GM18519 (cell line): Measurements from ENCODE around the gene TRAF3.
"Not testable (repeated sequence)": the region's sequence is repeated elsewhere in the genome, so short reads cannot be mapped to it uniquely, and the experiment has no call there.

Source experiments
- ATAC-seq: cut with Tn5 transposase; IDR thresholded peaks from one replicate; pipeline ENCODE4 v1.9.1; 2021; ENCODE audit warnings: mild to moderate bottlenecking, moderate library complexity; ENCODE audit not compliant: unreplicated experiment, low FRiP score

Gene TRAF3

GRCh38 chr14:102826161-102826560 lies 48.9 kb downstream of the TRAF3 start:
- ATAC-seq: no peak

GRCh38 chr14:102826751-102827675 lies 49.8 kb downstream of the TRAF3 start:
- no peak for ATAC-seq

GRCh38 chr14:102827716-102828115 lies 50.5 kb downstream of the TRAF3 start:
- no peak for ATAC-seq

DNA sequence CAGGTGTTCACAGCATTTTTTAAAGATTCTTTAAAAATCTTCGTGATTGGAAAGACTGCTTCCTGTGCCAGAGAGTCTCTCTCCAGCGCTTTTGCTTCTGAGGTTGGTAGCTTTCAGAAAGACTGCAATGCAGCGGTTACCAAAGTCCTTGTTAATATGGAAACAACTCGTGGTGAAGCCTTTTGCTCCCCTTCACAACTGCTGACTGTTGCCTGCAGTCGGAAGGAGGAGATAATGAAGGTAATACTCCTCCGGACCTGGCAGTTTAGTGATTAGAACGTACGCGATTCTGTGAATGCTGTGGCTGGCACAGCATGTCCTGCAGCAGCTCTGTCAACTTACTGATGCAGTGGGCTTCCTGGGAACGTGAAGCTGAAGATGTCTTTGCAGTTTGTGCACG lies 50.9 kb downstream of the TRAF3 start:
- ATAC-seq: no peak

- ATAC-seq: no peak
Measured at GRCh38 chr14:102829016-102829548, 51.8 kb downstream of the TRAF3 start.

- no peak for ATAC-seq
Measured at GRCh38 chr14:102830474-102831045, 53.3 kb downstream of the TRAF3 start.

DNA sequence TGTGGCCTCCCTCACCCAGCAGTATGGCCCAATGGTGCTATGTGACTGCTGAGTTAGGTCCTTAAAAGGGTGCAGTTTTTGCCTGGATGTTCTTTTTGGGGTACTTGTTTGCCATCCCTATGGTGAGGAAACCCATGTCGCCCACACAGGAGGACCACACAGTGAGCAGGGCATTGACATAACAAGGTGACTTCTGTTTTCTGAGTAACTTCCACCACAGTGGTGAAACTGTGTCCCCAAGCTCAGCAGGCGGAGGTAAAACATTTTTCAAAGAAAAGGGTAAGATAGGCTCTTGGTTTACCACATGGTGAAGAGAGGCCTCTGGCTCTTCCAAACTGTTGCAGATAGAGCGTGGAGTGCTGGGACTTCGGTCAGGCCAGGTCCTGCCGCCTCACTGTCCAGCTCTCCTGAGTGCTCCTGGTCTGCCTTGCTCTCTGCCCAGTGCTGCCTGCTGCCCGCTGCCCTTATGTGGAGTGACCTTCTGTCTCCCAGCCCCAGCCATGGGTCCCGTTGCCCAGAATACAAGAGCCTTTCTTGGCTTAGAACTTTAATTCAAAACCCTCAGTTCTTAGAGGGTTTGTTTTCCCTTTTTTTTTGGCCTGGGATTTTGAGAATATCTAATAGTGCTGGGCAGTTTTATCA lies 54.0 kb downstream of the TRAF3 start:
- no peak for ATAC-seq

GRCh38 chr14:102833341-102833740 lies 56.1 kb downstream of the TRAF3 start:
- ATAC-seq: no peak

DNA sequence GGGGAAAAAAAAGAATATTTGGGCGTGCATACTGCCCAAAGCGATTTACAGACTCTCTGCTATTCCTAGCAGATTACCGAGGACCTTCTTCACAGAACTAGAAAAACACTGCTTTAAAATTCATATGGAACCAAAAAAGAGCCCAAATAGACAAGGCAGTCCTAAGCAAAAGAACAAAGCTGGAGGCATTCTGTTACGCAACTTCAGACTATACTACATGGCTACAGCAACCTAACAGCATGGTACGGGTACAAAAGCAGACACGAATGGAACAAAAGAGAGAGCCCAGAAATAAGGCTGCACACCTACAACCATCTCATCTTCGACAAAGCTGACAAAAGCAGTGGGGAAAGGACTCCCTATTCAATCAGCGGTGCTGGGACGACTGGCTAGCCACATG lies 56.7 kb downstream of the TRAF3 start:
- no peak for ATAC-seq

DNA sequence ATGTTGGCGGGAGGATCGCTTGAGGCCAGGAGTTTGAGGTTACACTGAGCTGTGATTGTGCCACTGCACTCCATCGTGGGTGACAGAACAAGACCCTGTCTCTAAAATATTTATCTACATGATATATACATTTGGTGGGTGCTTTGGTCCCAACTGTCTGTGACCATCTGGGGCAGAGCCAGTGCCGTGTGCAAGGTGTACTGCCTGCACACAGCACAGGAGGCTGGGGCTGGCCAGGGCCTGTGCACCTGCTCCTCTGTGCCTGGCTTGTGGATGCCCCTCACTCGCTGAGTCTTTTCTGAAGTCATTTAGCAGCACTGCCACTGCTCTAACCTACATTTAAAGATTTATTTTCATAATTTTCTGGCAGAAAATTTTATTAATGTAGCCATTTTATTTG lies 58.7 kb downstream of the TRAF3 start:
- no peak for ATAC-seq

GRCh38 chr14:102837120-102837519 lies 59.9 kb downstream of the TRAF3 start:
- not testable (repeated sequence) for ATAC-seq

GRCh38 chr14:102838501-102838900 lies 61.3 kb downstream of the TRAF3 start:
- no peak for ATAC-seq

- ATAC-seq: no peak
Measured at GRCh38 chr14:102840115-102840514, 62.9 kb downstream of the TRAF3 start.

DNA sequence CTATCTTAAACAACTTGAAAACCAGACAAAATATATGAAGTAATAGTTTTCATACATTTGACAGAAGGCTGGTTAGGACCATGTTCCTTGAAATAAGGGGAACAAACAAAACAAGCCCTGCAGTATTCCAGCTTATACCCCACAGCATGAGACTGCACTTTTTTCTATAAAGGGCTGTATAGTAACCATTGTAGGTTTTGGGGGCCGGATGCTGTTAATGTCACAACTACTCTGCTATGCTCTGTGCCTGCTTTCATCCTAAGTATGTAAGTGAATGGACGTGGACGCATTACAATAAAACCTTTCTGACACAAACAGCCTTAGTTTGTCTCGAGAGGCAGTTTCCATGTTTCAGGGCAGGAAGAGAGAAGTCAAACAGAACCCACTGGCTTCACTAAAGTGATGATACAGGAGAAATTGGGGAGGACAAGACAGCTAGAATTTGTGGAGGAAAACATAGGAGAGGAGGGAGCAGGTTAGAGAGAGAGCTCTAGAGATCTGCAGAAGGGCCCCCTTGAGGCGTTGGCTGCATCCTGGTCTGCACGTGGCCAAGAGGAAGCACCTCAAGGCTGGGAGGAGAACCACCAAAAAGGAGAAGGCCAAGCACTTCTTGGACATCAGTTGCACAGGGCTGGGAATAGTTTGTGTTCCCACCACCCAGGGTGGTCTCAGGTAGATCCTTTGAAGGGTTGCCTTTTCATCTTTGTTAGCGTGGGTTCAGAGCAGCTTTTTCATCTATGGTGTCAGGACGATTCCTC lies 63.7 kb downstream of the TRAF3 start:
- ATAC-seq: no peak

DNA sequence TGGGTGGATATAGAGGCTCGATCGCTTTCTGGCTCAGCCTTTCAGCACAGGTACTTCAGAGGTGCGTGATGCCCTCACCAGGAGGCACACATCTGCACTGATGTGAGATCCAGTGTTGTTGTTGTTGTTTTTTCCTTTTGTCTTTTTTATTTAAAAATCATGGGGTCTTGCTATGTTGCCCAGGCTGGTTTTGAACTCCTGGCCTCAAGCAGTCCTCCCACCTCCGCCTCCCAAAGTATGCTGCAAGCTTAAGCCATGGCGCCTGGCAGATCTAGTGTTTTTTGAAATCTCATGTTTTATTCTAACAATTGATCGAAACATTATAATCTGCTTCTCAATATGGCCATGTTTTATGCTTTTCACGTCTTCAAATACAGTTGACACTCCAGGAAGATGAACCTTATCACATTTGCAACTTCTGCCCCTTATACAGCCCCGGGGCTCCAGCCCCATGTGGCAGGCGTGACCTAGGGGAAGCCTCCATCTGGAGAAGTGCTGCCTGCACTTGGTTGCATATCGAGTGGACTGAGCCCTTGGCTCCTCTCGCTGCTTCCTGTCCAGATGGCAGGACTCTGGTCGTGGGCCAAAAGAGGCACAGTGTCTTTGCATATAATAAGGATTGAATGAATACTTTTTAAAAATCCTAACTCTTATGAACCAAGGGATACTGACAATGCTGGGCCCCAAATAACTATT lies 71.7 kb downstream of the TRAF3 start:
- ATAC-seq: no peak

DNA sequence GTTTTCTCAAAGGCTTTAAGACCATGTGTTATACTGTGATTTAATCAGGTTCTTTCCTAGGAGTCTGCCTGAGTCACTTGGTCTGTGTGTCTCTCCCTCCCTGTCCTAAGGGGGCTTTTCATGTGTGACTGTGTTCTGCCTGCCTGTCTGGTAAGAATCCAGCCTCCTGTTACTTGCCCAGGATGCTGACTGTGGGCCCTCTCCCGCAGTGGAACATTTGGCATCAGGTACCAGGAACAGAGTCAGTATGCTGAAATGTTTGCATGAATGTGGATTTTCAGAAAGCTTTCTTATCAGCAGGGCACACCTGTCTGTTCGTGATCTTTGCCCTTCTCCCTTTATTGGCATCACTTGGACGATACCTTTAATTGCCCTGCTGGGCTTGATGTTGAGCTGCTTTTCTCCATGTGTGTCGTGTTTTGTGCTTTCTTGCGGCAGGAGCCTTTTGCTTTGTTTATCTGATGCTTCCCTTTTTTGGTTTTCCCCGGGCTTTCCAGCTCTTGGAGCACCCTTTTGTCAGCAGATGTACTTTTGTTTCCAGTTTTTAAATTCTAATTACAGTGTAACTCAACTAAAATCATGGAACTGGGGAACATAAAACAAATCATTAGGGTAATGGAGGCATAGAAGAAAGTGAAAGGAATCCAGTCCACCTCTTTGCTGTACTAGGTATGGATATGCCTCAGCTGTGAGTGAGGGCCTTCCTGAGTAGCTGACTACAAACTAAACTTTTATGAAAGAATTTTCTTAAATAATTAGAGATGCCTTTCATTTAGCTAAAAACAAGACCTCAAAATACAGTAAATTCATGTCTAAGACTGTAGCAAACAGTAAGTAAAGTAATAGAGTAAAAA lies 72.5 kb downstream of the TRAF3 start:
- no peak for ATAC-seq

DNA sequence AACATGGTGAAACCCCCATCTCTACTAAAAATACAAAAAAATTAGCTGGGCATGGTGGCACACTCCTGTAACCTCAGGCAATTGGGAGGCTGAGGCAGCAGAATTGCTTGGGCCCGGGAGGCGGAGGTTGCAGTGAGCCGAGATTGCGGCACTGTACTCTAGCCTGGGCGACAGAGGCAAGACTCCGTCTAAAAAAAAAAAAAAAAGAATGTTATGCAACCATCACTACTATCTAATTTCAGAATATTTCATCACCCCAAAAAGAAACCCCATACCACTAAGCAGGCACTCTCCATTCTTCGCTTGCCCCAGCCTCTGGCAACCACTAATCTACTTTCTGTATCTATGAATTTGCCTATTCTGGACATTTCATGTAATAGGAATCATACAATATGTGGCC lies 76.4 kb downstream of the TRAF3 start:
- no peak for ATAC-seq

- no peak for ATAC-seq
Measured at GRCh38 chr14:102854091-102854703, 76.9 kb downstream of the TRAF3 start.

DNA sequence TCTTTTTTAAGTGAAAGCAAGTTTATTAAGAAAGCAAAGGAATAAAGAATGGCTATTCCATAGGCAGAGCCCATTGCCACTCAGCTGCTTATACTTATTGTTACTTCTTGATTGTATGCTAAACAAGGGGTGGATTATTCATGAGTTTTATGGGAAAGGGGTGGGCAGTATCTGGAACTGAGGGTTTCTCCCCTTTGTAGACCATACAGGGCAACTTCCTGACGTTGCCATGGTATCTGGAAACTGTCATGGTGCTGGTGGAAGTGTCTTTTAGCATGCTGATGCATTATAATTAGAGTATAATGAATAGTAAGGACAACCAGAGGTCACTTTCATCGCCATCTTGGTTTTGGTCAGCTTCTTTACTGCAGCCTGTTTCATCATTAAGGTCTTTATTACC lies 78.9 kb downstream of the TRAF3 start:
- no peak for ATAC-seq
